ENCODE results near the gene TTYH1. TPM values are rescaled to one million over a fixed set of nuclear protein-coding genes. Genes with fewer than 3 reads are reported as not detected.

The TTYH1 gene
- total and polyA plus RNA-seq, 2 of the 8 experiments (the other 6 are each of a cell fraction or from before 2014, with no cell fraction given), result 26.7 to 46.5 TPM

- Histone ChIP-seq H3K9ac (replicated peaks in 1 of 4; ENCODE audit: extremely low read depth in 1 of 4, low read depth in 3 of 4, low read length in 3 of 4) (no peak overlapping the region), H2BK5ac (ENCODE audit: low read depth, low read length) (no peak overlapping the region), H2BK15ac (ENCODE audit: low read length) (0 out of 2 replicates have a peak overlapping the region, but pooled peaks have one; percentile 49), H2BK120ac (replicated peaks; ENCODE audit: low read depth, low read length) (no peak overlapping the region), H4K5ac (ENCODE audit: insufficient read length, low read depth, low read length) (no peak overlapping the region), H2BK12ac (ENCODE audit: low read depth, low read length) (peak overlapping the region; percentile 30; the same call in 1 of the 2 replicates), H3K14ac (ENCODE audit: insufficient read length) (no peak overlapping the region), H3K9me3 (ENCODE audit: insufficient read depth in 2 of 2, low read depth in 1 of 2, low read length in 1 of 2) (no peaks in the 10 kb centered on the region), H3K27me3 (replicated peaks in 1 of 4; ENCODE audit: control insufficient read depth in 3 of 4, extremely low read depth in 1 of 4, insufficient read depth in 3 of 4, low read length in 3 of 4) (peaks cover 3 to 35% (median 24%) of the 10 kb centered on the region in 4 experiments), H3K79me2 (ENCODE audit: control insufficient read depth in 1 of 2, insufficient read depth in 2 of 2, low read length in 2 of 2) (no peaks in the 10 kb centered on the region), H4K8ac (ENCODE audit: extremely low read depth, insufficient read depth, low read length) (no peak overlapping the region), H3K18ac (ENCODE audit: extremely low read depth, low read length) (no peak overlapping the region), H2AK5ac (ENCODE audit: low read depth, low read length) (peak overlapping the region; percentile 69; the same call in 1 of the 2 replicates), H3K56ac (replicated peaks; ENCODE audit: insufficient read length, low read depth, low read length) (no peak overlapping the region), H4K20me1 (replicated peaks in 1 of 2; ENCODE audit: control insufficient read depth in 1 of 2, insufficient read depth in 2 of 2, low read length in 2 of 2) (no peaks in the 10 kb centered on the region), H3K27ac (ENCODE audit: low read depth, low read length) (no peak overlapping the region), H3K36me3 (ENCODE audit: control insufficient read depth in 2 of 4, insufficient read depth in 4 of 4, low read length in 3 of 4) (no peaks in the 10 kb centered on the region), H4K91ac (replicated peaks; ENCODE audit: insufficient read length, low read length) (no peak overlapping the region), H3K79me1 (ENCODE audit: low read depth, low read length) (no peaks in the 10 kb centered on the region), H2BK20ac (ENCODE audit: low read length) (no peak overlapping the region), H2AFZ (ENCODE audit: low read length) (no peak overlapping the region), H3K4me1 (replicated peaks in 1 of 4; ENCODE audit: control insufficient read depth in 3 of 4, insufficient read depth in 4 of 4, low read length in 3 of 4) (peaks cover 3 to 10% (median 3%) of the 10 kb centered on the region in 4 experiments; a peak in 6 of 7 replicates), H3K4me2 (ENCODE audit: insufficient read depth in 1 of 2, low read depth in 2 of 2, low read length in 2 of 2) (no peak overlapping the region), H3K4ac (replicated peaks; ENCODE audit: insufficient read length, low read depth, low read length) (no peak overlapping the region), H3K23ac (ENCODE audit: insufficient read length) (no peak overlapping the region), H3K23me2 (ENCODE audit: low read depth, low read length) (peaks cover 10% of the 10 kb centered on the region; the same call in 1 of the 2 replicates), H3K4me3 (ENCODE audit: extremely low read depth in 1 of 4, insufficient read depth in 2 of 4, low read depth in 3 of 4, low read length in 4 of 4) (no peak overlapping the region)
- POLR2A ChIA-PET (ENCODE audit: partially characterized antibody), result interaction anchor here (1.0 to 1.2 kb wide), 3 partner anchors 12 to 33 kb away, joined by 3 to 4 read pairs (median 3); no protein-coding TSS in a partner anchor
- 75% methylated on average over 8 of the region's 8 CpGs; no CpG with 5 or more reads in 1 of the 2 experiments for WGBS, 2 experiments (ENCODE audit: extremely low coverage in 1 of 2, insufficient coverage in 1 of 2, insufficient read length in 1 of 2, insufficient replicate concordance in 2 of 2, low coverage in 1 of 2, low lambda C conversion rate in 2 of 2, missing lambda C conversion rate in 1 of 2)
- CTCF ChIA-PET (ENCODE audit: partially characterized antibody), result interaction anchor here (0.6 to 1.2 kb wide), 3 partner anchors 9 to 1072 kb away, joined by 3 to 4 read pairs (median 4); no protein-coding TSS in a partner anchor
- DNase-seq (ENCODE audit: low read depth in 1 of 2, low spot score in 2 of 2) (no peak), FAIRE-seq (no peak)
- no peak for TF ChIP-seq YY1 (IDR thresholded peaks at IDR 0.05; ENCODE audit: low read depth, low read length)
- TF ChIP-seq SUZ12 (IDR thresholded peaks at IDR 0.05; ENCODE audit: low read length), result no peak
- TF ChIP-seq CBX8 (IDR thresholded peaks at IDR 0.05; ENCODE audit: borderline replicate concordance, low read depth, low read length), result no peak
- TF ChIP-seq POU5F1 (IDR thresholded peaks at IDR 0.05; ENCODE audit: low read depth, low read length), result no peak
- no peak for TF ChIP-seq KDM5A (IDR thresholded peaks at IDR 0.05; ENCODE audit: low read length)
- TF ChIP-seq TAF7 (optimal IDR thresholded peaks at IDR 0.05; ENCODE audit: borderline replicate concordance, low read depth, low read length), result no peak
- no peak for TF ChIP-seq CTBP2 (IDR thresholded peaks at IDR 0.05; ENCODE audit: borderline replicate concordance, insufficient read depth, insufficient read length, low read length)
- no peak for TF ChIP-seq E2F6 (IDR thresholded peaks at IDR 0.05)
- TF ChIP-seq SP2 (IDR thresholded peaks at IDR 0.05; ENCODE audit: low read length), result no peak
- TF ChIP-seq TBP (IDR thresholded peaks at IDR 0.05; ENCODE audit: low read depth, low read length), result no peak
- TF ChIP-seq CREB1 (IDR thresholded peaks at IDR 0.05), result no peak
- no peak for TF ChIP-seq JUND (IDR thresholded peaks at IDR 0.05; ENCODE audit: low read length)
- TF ChIP-seq SRF (IDR thresholded peaks at IDR 0.05; ENCODE audit: low read depth, low read length), result no peak
- TF ChIP-seq RFX5 (IDR thresholded peaks at IDR 0.05; ENCODE audit: borderline replicate concordance, low read depth, low read length), result no peak
Observed at GRCh38 chr19:54469496-54469934, 54.3 kb downstream of the TTYH1 start.

Measured in H1 (cell line).